Measurements from ENCODE around the gene MYL5.

Gene MYL5

DNA sequence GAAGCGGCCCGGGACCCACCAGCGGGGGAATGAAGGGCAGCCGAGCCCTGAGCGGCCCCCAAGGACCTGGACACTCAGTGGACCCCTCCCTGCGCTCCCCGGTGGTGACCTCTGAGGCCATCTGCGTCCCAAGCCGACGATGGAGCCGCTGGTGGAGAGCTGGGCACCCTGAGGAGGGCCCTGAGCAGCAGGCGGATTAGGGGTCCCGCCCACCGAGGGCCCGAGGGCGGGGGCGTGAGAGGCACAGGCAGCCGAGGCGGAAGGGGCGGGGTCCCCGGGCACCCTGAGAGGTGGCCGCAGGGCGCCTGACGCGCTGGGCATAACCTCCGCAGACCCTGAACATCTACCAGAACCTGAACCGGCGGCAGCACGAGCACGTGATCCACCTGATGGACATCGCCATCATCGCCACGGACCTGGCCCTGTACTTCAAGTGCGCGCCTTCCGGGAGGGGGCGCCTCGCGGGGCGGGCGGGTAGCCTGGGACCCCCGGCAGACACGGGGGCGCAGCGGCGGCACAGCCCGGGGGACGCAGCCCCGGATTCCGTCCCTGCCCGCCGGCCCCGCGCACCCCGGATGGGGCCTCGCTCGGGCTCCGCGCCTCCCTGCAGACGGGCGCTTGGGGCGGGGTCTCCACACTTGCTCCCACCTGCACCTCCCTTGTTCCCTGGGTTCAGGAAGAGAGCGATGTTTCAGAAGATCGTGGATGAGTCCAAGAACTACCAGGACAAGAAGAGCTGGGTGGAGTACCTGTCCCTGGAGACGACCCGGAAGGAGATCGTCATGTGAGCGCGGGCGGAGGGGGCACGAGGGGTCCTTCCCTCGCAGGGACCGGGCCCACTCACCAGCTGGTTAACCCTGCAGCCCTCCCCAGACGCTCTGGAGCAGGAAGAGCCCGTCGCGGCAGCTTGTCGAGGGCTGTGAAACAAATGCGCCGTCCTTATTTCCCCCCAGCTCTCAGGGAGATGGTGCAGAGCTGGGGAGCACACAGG, 10.6 kb upstream of the MYL5 start:
- no peak for TF ChIP-seq CTCF (IDR thresholded peaks at IDR 0.05; ENCODE audit: control insufficient read depth, extremely low read depth, insufficient read depth)

DNA sequence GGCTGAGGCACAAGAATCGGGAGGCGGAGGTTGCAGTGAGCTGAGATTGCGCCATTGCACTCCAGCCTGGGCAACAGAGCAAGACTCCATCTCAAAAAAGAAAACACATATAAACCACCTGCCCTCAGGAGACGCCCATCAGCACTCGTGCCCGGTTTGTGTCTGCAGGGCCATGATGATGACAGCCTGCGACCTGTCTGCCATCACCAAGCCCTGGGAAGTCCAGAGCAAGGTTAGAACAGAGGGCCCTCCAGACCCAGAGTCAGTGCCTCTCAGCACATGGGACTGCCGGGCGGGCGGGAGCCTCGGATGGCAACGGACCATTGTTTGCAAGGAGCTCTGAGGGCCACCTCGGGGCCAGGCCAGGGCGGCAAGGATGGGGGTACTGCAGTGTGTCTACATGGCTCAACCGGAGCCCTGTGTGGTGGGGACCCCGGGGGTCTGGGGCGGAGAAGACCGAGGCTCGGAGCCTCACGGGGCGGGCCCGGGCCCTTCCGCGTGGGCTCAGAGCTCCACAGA, 9.6 kb upstream of the MYL5 start:
- no peak overlapping the region for H3K4me3 ChIP-seq (ENCODE audit: low read depth, low read length)
- no peak for TF ChIP-seq CTCF (IDR thresholded peaks at IDR 0.05; ENCODE audit: control insufficient read depth, extremely low read depth, insufficient read depth)

More for the DNA sequence above, 10.6 kb upstream of the MYL5 start:
- DNase-seq (ENCODE audit: low read depth): no peak
- H3K4me3 ChIP-seq (ENCODE audit: low read depth, low read length): no peak overlapping the region

GRCh38 chr4:665381-665750, 9.0 kb upstream of the MYL5 start:
- DNase-seq (ENCODE audit: low read depth): no peak
- TF ChIP-seq CTCF (IDR thresholded peaks at IDR 0.05; ENCODE audit: control insufficient read depth, extremely low read depth, insufficient read depth): no peak
- no peak overlapping the region for H3K4me3 ChIP-seq (ENCODE audit: low read depth, low read length)

More for the DNA sequence above, 9.6 kb upstream of the MYL5 start:
- no peak for DNase-seq (ENCODE audit: low read depth)

DNA sequence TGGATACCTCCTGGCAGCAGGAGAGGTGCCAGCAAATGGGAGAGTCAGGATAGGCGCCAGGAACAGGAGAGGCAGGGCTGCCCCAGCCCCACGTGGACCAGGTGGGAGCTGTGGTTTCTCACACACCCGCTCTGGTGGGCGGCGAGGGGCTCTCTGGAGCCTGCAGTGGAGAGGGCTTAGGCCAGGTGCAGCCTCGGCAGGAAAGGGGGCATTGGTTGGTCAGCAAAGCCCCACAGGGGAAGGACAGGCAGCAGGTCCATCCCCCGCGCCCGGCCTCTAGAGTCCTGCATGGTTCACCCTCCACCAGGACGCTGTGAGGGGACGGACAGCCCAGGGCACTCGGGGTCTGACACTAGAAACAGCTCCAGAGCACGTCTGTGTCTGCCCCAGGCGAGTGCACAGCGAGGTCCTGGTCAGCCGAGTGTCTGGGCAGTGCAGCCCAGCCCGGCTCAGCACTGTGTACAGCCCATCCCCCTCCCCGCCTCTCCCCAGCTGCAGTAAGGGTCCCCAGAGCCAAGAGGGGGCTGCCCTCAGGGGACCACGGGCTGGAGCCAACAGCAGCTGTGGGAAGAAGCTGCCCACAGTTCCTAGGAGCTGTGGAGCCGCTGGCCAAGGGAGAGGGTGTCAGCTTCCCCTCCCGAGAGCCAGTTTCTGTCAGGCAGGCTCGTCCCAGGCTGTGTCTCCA, 8.4 kb upstream of the MYL5 start:
- DNase-seq (ENCODE audit: low read depth): no peak
- no peak overlapping the region for H3K4me3 ChIP-seq (ENCODE audit: low read depth, low read length)
- no peak for TF ChIP-seq CTCF (IDR thresholded peaks at IDR 0.05; ENCODE audit: control insufficient read depth, extremely low read depth, insufficient read depth)

- H3K4me3 ChIP-seq (ENCODE audit: low read depth, low read length): no peak overlapping the region
- DNase-seq (ENCODE audit: low read depth): no peak
- no peak for TF ChIP-seq CTCF (IDR thresholded peaks at IDR 0.05; ENCODE audit: control insufficient read depth, extremely low read depth, insufficient read depth)
Observed at GRCh38 chr4:666436-666810, 7.9 kb upstream of the MYL5 start.

GRCh38 chr4:666822-667544, 7.4 kb upstream of the MYL5 start:
- no peak for TF ChIP-seq CTCF (IDR thresholded peaks at IDR 0.05; ENCODE audit: control insufficient read depth, extremely low read depth, insufficient read depth)
- no peak for DNase-seq (ENCODE audit: low read depth)
- no peak overlapping the region for H3K4me3 ChIP-seq (ENCODE audit: low read depth, low read length)

Data from LNCaP clone FGC (cell line).